Measurements from ENCODE around the gene C1QTNF12. TPM values are rescaled to one million over a fixed set of nuclear protein-coding genes. Genes with fewer than 3 reads are reported as not detected.

Gene C1QTNF12
- total and polyA plus RNA-seq, 2 of the 8 experiments (the other 6 are each of a cell fraction or from before 2014, with no cell fraction given): 2.1 to 3.7 TPM

- TF ChIP-seq CHD7 (IDR thresholded peaks at IDR 0.05; ENCODE audit: insufficient replicate concordance, low read length) (no peak), MAFK (IDR thresholded peaks at IDR 0.05; ENCODE audit: low read depth, low read length) (no peak), ATF3 (IDR thresholded peaks at IDR 0.05; ENCODE audit: insufficient read depth, low read depth, low read length) (no peak), POU5F1 (IDR thresholded peaks at IDR 0.05; ENCODE audit: low read depth, low read length) (no peak), BACH1 (IDR thresholded peaks at IDR 0.05; ENCODE audit: low read length) (no peak), BRCA1 (IDR thresholded peaks at IDR 0.05; ENCODE audit: low read depth, low read length) (no peak), E2F6 (IDR thresholded peaks at IDR 0.05) (no peak), KDM4A (IDR thresholded peaks at IDR 0.05; ENCODE audit: low read depth, low read length, severe bottlenecking) (no peak)
Observed at GRCh38 chr1:1292851-1293250, 46.3 kb upstream of the C1QTNF12 start (continued).
